Thyroid gland (tissue), 4 donors: ENCODE measurements around the gene UBE2E3. TPM values are rescaled to one million over a fixed set of nuclear protein-coding genes. Genes with fewer than 3 reads are reported as not detected.

Source experiments
- DNase-seq, 2 donors: peaks; one replicate each; pipeline ENCODE4 v3.0.0-alpha.2; 2019
- H3K27ac ChIP-seq, 3 donors: fragments of 200-600 bp; sonication (generic); 1 replicate in 2 of 3; 2 replicates in 1 of 3; pipeline ENCODE4 v1.5.1; 2016 to 2019; ENCODE audit warnings: mild to moderate bottlenecking in 1 of 3, moderate library complexity in 1 of 3
- H3K27me3 ChIP-seq: fragments of 200-600 bp; sonication (generic); one replicate; pipeline ENCODE4 v1.5.1; 2019
- H3K36me3 ChIP-seq, 2 donors: fragments of 200-600 bp; sonication (generic); one replicate each; pipeline ENCODE4 v1.5.1; 2016 to 2019
- H3K4me1 ChIP-seq, 2 donors: fragments of 200-600 bp; sonication (generic); one replicate each; pipeline ENCODE4 v1.5.1; 2017 to 2019
- H3K4me3 ChIP-seq, 3 donors: fragments of 200-600 bp; sonication (generic); replicated peaks in 1 of 3; 1 replicate in 2 of 3; 2 replicates in 1 of 3; pipeline ENCODE4 v1.5.1; 2016; ENCODE audit warnings: mild to moderate bottlenecking in 1 of 3
- H3K9me3 ChIP-seq: fragments of 200-600 bp; sonication (generic); one replicate; pipeline ENCODE4 v1.5.1; 2017
- POLR2A ChIP-seq, 2 donors: fragments of 450-650 bp; IDR thresholded peaks; one replicate each; pipeline ENCODE4 v1.6.1; 2017; ENCODE audit warnings: antibody characterized with exemption in 2 of 2, mild to moderate bottlenecking in 2 of 2, moderate library complexity in 1 of 2
- WGBS, 2 donors: methylation state at CpG; one replicate each; pipeline ENCODE4 v1.1.5; 2017; 5-methylcytosine and 5-hydroxymethylcytosine counted together
- intact Hi-C: fragments of 100-400 bp; cut with DNase I; formaldehyde crosslinking; loops from one replicate; pipeline ENCODE4 v1.15.1; 2023
- total RNA-seq, 4 donors: library from RNA; depleted of rRNA; stranded (reverse); fragments of >200 nt; gene quantifications; one replicate each; pipeline ENCODE4 v1.2.3, GENCODE V29; 2016
- TF ChIP-seq, protein P1 (sequence below), 6 experiments: fragments of 200-600 bp in 3 of 6; fragments of 450-650 bp in 3 of 6; sonication (generic) in 3 of 6; IDR thresholded peaks; one replicate each; pipeline ENCODE4 v1.5.1; 2016 to 2019; ENCODE audit warnings: antibody characterized with exemption in 6 of 6, mild to moderate bottlenecking in 2 of 6, inconsistent platforms in 1 of 6, moderate library complexity in 1 of 6

The UBE2E3 gene
- total RNA-seq, 4 donors from 2014 or later, result 59.0 to 108 (median 99.2) TPM

DNA sequence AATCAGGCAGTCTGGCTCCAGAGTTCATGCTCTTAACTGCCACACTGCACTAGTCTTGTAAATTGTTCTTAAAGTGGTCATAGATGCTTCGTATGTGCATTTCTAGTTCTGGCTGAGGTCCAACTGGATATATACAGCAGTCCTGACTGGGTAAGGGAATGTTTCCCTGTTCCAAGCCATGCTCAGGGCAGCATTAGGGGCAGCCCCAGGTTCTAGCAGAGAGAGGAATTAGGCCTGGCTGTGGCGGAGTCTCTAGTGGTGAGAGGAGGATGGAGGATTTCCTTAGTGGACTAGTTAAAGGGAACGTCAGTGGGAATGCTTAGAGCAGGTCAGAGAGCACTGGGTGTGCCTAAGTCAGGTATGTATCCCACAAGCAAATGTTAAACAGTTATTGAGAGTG lies 28.0 kb downstream of the UBE2E3 start:
- no peaks in the 10 kb centered on the region for H3K36me3 ChIP-seq
- H3K27me3 ChIP-seq, result no peaks in the 10 kb centered on the region
- intact Hi-C loops, result no loop called here
- no peak overlapping the region for H3K4me3 ChIP-seq
- 73 to 78% methylated on average over 3 of the region's 3 CpGs for WGBS, 2 donors
- no peak for DNase-seq
- H3K9me3 ChIP-seq, result no peaks in the 10 kb centered on the region
- TF ChIP-seq POLR2A (IDR thresholded peaks at IDR 0.05), result no peak
- TF ChIP-seq, protein P1, sequence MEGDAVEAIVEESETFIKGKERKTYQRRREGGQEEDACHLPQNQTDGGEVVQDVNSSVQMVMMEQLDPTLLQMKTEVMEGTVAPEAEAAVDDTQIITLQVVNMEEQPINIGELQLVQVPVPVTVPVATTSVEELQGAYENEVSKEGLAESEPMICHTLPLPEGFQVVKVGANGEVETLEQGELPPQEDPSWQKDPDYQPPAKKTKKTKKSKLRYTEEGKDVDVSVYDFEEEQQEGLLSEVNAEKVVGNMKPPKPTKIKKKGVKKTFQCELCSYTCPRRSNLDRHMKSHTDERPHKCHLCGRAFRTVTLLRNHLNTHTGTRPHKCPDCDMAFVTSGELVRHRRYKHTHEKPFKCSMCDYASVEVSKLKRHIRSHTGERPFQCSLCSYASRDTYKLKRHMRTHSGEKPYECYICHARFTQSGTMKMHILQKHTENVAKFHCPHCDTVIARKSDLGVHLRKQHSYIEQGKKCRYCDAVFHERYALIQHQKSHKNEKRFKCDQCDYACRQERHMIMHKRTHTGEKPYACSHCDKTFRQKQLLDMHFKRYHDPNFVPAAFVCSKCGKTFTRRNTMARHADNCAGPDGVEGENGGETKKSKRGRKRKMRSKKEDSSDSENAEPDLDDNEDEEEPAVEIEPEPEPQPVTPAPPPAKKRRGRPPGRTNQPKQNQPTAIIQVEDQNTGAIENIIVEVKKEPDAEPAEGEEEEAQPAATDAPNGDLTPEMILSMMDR (IDR thresholded peaks at IDR 0.05), result no peak
- H3K27ac ChIP-seq, result no peak overlapping the region
- H3K4me1 ChIP-seq, result peaks cover 4 to 19% of the 10 kb centered on the region in 2 donors

DNA sequence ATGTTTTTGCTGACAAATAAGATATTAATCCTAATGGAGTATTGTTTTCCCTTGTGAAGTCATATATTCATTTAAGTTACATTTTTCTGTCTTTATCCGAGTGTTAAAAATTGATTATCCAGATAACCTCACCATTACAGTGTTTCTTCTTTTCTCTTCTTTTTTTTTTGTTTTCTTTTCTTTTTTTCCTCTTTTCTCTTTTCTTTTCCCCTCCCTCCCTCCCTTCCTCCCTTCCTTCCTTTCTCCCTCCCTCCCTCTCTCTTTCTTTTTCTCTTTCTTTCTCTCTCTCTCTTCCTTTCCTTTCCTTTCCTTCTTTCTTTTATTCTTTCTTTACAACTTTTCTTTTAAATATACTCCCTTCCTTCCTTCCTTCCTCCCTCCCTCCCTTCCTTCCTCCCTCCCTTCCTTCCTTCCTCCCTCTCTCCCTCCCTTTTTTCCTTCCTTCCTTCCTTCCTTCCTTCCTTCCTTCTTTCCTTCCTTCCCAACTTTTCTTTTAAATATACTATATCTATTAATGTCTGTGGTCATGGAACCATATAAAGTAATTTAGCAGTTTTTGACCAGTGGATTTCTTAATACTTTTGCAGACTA lies 40.9 kb downstream of the UBE2E3 start:
- Histone ChIP-seq H3K27me3 (no peaks in the 10 kb centered on the region), H3K27ac (no peak overlapping the region), H3K4me3 (no peak overlapping the region), H3K4me1 (no peaks in the 10 kb centered on the region), H3K9me3 (no peaks in the 10 kb centered on the region), H3K36me3 (no peaks in the 10 kb centered on the region)
- no peak for TF ChIP-seq POLR2A (IDR thresholded peaks at IDR 0.05)
- TF ChIP-seq, protein P1 (IDR thresholded peaks at IDR 0.05), result no peak
- 96 to 100% methylated on average over 1 of the region's 1 CpG for WGBS, 2 donors
- DNase-seq, result no peak
- intact Hi-C loops, result no loop called here

DNA sequence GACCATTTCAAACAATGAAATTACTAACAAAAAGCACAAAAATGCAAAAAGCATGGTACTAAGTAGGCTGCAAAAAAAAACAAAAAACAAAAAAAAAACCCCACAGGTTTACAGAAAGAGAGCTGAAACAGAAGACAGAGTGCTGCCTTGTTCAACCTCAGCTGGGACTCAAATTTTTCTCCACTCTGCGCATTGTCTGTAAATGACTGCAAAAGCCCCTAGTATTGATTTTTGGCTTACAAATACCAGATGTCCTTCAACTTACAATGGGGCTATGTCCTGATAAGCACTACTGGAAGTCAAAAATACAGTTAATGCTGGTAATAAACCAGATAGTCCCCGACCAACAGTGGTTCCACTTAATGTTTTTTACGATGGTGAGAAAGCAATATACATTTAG lies 42.2 kb downstream of the UBE2E3 start:
- Histone ChIP-seq H3K4me1 (no peaks in the 10 kb centered on the region), H3K27ac (no peak overlapping the region), H3K27me3 (no peaks in the 10 kb centered on the region), H3K36me3 (no peaks in the 10 kb centered on the region), H3K9me3 (no peaks in the 10 kb centered on the region), H3K4me3 (no peak overlapping the region)
- intact Hi-C loops, result no loop called here
- TF ChIP-seq POLR2A (IDR thresholded peaks at IDR 0.05), result no peak
- TF ChIP-seq, protein P1 (IDR thresholded peaks at IDR 0.05), result no peak
- WGBS, 2 donors, result 90 to 99% methylated on average over 3 of the region's 3 CpGs
- DNase-seq, result no peak

DNA sequence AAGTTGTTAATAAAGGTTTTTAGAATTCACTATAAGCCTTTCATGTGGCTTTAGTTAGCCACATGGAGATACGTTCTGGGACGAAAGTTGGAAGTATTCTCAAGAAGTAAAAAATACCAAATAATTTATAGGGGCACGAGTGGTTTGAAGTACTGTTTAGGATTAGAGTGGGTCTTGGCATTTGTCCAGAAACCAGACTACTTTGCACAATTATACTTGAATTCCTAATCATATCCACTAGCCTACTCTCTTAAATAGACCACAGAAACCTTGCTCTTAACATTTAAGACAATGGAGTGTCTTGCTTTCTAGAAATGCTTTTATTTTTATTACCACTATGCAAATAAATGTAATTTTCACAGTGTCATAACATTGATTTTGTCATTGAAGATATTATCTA lies 44.6 kb downstream of the UBE2E3 start:
- no peak for DNase-seq
- no peaks in the 10 kb centered on the region for H3K27me3 ChIP-seq
- H3K9me3 ChIP-seq, result no peaks in the 10 kb centered on the region
- no peaks in the 10 kb centered on the region for H3K36me3 ChIP-seq
- no peaks in the 10 kb centered on the region for H3K4me1 ChIP-seq
- TF ChIP-seq, protein P1 (IDR thresholded peaks at IDR 0.05), result no peak
- no peak for TF ChIP-seq POLR2A (IDR thresholded peaks at IDR 0.05)
- no peak overlapping the region for H3K4me3 ChIP-seq
- no peak overlapping the region for H3K27ac ChIP-seq
- intact Hi-C loops, result no loop called here
- 52% methylated on average over 3 of the region's 3 CpGs for WGBS, 2 donors

DNA sequence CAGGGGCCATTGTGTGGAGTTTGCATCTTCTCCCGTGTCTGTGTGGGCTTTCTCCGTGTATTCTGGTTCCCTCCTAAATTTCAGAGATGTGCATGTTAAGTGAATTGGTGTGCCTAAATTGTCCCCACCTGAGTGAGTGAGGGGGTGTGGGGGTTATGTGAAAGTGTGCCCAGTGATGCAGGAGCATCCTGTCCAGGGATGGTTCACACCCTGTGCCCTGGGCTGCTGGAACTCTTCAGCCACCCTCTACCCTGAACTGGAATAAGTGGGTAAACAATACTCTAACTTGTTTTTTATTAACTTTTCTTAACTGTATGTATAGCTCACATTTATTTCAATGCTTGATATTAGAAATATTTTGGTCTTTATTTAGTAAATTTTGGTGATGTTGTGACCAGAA lies 56.0 kb downstream of the UBE2E3 start:
- no peak overlapping the region for H3K4me3 ChIP-seq
- no peaks in the 10 kb centered on the region for H3K9me3 ChIP-seq
- WGBS, 2 donors, result 58 to 59% methylated on average over 2 of the region's 2 CpGs
- no peak for DNase-seq
- no peaks in the 10 kb centered on the region for H3K36me3 ChIP-seq
- no peak for TF ChIP-seq POLR2A (IDR thresholded peaks at IDR 0.05)
- TF ChIP-seq, protein P1 (IDR thresholded peaks at IDR 0.05), result no peak
- H3K27me3 ChIP-seq, result no peaks in the 10 kb centered on the region
- no peaks in the 10 kb centered on the region for H3K4me1 ChIP-seq
- no peak overlapping the region for H3K27ac ChIP-seq
- intact Hi-C loops, result no loop called here
